Measurements from ENCODE around the gene LIN7C. TPM values are rescaled to one million over a fixed set of nuclear protein-coding genes. Genes with fewer than 3 reads are reported as not detected.
A peak's percentile ranks its signal among the peaks of the same experiment; 100 is the strongest.

Gene LIN7C
- total and polyA plus RNA-seq, 9 of the 15 experiments (the other 6 are each of a cell fraction or from before 2014, with no cell fraction given), result 10.8 to 52.7 (median 21.5) TPM

GRCh38 chr11:27462543-27462942 lies 44.0 kb downstream of the LIN7C start (continued):
- TF ChIP-seq CBFA2T3 (IDR thresholded peaks at IDR 0.05), result 0 out of 2 replicates have a peak, but pooled peaks have one; percentile 6
- no peak for TF ChIP-seq ZNF274 (IDR thresholded peaks at IDR 0.05; ENCODE audit: borderline replicate concordance, low read depth, low read length)
- no peak for TF ChIP-seq TAF15 (IDR thresholded peaks at IDR 0.05; ENCODE audit: low read depth, low read length)
- peak; percentile 94 for TF ChIP-seq MEIS2 (IDR thresholded peaks at IDR 0.05; ENCODE audit: partially characterized antibody)
- 0 out of 2 replicates have a peak, but pooled peaks have one; percentile 18 for TF ChIP-seq GATAD2A (IDR thresholded peaks at IDR 0.05)
- TF ChIP-seq HOXB6 (CRISPR knock-in tag; IDR thresholded peaks at IDR 0.05; ENCODE audit: borderline replicate concordance), result no peak
- TF ChIP-seq LEF1 (IDR thresholded peaks at IDR 0.05), result no peak
- no peak for TF ChIP-seq CTCF (IDR thresholded peaks at IDR 0.05 in 2 of 3, conservative IDR thresholded peaks at IDR 0.05 in 1 of 3; ENCODE audit: insufficient read depth in 2 of 3, low read depth in 1 of 3, low read length in 3 of 3)
- no peak for TF ChIP-seq TCF7L2 (IDR thresholded peaks at IDR 0.05; ENCODE audit: low read depth, low read length)
- TF ChIP-seq RFX7 (CRISPR knock-in tag; IDR thresholded peaks at IDR 0.05), result no peak
- TF ChIP-seq MAFG (tag; conservative IDR thresholded peaks at IDR 0.05), result 0 out of 2 replicates have a peak, but pooled peaks have one; percentile 12
- peak; percentile 49 for TF ChIP-seq NFE2 (IDR thresholded peaks at IDR 0.05; ENCODE audit: low read depth)
- no peak for TF ChIP-seq BRD4 (IDR thresholded peaks at IDR 0.05)
- TF ChIP-seq, protein P1, sequence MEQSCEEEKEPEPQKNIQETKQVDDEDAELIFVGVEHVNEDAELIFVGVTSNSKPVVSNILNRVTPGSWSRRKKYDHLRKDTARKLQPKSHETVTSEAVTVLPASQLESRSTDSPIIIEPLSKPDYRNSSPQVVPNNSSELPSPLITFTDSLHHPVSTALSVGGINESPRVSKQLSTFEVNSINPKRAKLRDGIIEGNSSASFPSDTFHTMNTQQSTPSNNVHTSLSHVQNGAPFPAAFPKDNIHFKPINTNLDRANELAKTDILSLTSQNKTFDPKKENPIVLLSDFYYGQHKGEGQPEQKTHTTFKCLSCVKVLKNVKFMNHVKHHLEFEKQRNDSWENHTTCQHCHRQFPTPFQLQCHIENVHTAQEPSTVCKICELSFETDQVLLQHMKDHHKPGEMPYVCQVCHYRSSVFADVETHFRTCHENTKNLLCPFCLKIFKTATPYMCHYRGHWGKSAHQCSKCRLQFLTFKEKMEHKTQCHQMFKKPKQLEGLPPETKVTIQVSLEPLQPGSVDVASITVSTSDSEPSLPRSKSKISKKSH (CRISPR knock-in tag; IDR thresholded peaks at IDR 0.05), result no peak
- TF ChIP-seq EHMT2 (IDR thresholded peaks at IDR 0.05), result peak; percentile 62
- no peak for TF ChIP-seq ETV6 (IDR thresholded peaks at IDR 0.05; ENCODE audit: borderline replicate concordance in 1 of 2, low read depth in 2 of 2, low read length in 1 of 2)
- TF ChIP-seq ETV6 (CRISPR knock-in tag; IDR thresholded peaks at IDR 0.05; ENCODE audit: borderline replicate concordance), result no peak
